ENCODE measurements around the gene TRPC5OS.

The TRPC5OS gene

GRCh38 chrX:111876646-111877045, 665 bp downstream of the TRPC5OS start:
- Mint-ChIP-seq H3K27me3 (no peaks in the 10 kb centered on the region), H3K4me3 (no peak overlapping the region), H3K4me1 (no peaks in the 10 kb centered on the region), H3K36me3 (no peaks in the 10 kb centered on the region), H3K27ac (no peak overlapping the region), H3K9me3 (no peaks in the 10 kb centered on the region)

- no peaks in the 10 kb centered on the region for H3K9me3 Mint-ChIP-seq
- H3K36me3 Mint-ChIP-seq = no peaks in the 10 kb centered on the region
- no peaks in the 10 kb centered on the region for H3K4me1 Mint-ChIP-seq
- H3K27me3 Mint-ChIP-seq = no peaks in the 10 kb centered on the region
- H3K4me3 Mint-ChIP-seq = no peak overlapping the region
- H3K27ac Mint-ChIP-seq = no peak overlapping the region
These were observed 1.7 kb downstream of the TRPC5OS start for GRCh38 chrX:111877681-111878080.

GRCh38 chrX:111880735-111881134, 4.8 kb downstream of the TRPC5OS start:
- H3K36me3 Mint-ChIP-seq = no peaks in the 10 kb centered on the region
- no peaks in the 10 kb centered on the region for H3K27me3 Mint-ChIP-seq
- no peak overlapping the region for H3K4me3 Mint-ChIP-seq
- H3K4me1 Mint-ChIP-seq = no peaks in the 10 kb centered on the region
- no peak overlapping the region for H3K27ac Mint-ChIP-seq
- H3K9me3 Mint-ChIP-seq = no peaks in the 10 kb centered on the region

- Mint-ChIP-seq H3K27me3 (no peaks in the 10 kb centered on the region), H3K27ac (no peak overlapping the region), H3K9me3 (no peaks in the 10 kb centered on the region), H3K4me3 (no peak overlapping the region), H3K4me1 (no peaks in the 10 kb centered on the region), H3K36me3 (no peaks in the 10 kb centered on the region)
These were observed 5.7 kb downstream of the TRPC5OS start for GRCh38 chrX:111881715-111882114.

- no peak overlapping the region for H3K4me3 Mint-ChIP-seq
- H3K4me1 Mint-ChIP-seq = no peaks in the 10 kb centered on the region
These were observed 10.7 kb downstream of the TRPC5OS start for GRCh38 chrX:111886678-111887077.

GRCh38 chrX:111888600-111888999, 12.6 kb downstream of the TRPC5OS start:
- Mint-ChIP-seq H3K27me3 (no peaks in the 10 kb centered on the region), H3K36me3 (no peaks in the 10 kb centered on the region), H3K4me3 (no peak overlapping the region), H3K27ac (no peak overlapping the region), H3K9me3 (no peaks in the 10 kb centered on the region), H3K4me1 (no peaks in the 10 kb centered on the region)

More at GRCh38 chrX:111886678-111887077, 10.7 kb downstream of the TRPC5OS start:
- Mint-ChIP-seq H3K9me3 (no peaks in the 10 kb centered on the region), H3K27ac (no peak overlapping the region), H3K27me3 (no peaks in the 10 kb centered on the region), H3K36me3 (no peaks in the 10 kb centered on the region)

GRCh38 chrX:111892375-111892774, 16.4 kb downstream of the TRPC5OS start:
- no peaks in the 10 kb centered on the region for H3K36me3 Mint-ChIP-seq
- H3K4me3 Mint-ChIP-seq = no peak overlapping the region
- no peaks in the 10 kb centered on the region for H3K27me3 Mint-ChIP-seq
- no peaks in the 10 kb centered on the region for H3K9me3 Mint-ChIP-seq
- no peaks in the 10 kb centered on the region for H3K4me1 Mint-ChIP-seq
- H3K27ac Mint-ChIP-seq = no peak overlapping the region

GRCh38 chrX:111896148-111896547, 20.2 kb downstream of the TRPC5OS start:
- H3K4me3 Mint-ChIP-seq = no peak overlapping the region
- H3K27me3 Mint-ChIP-seq = no peaks in the 10 kb centered on the region
- H3K4me1 Mint-ChIP-seq = no peaks in the 10 kb centered on the region
- H3K27ac Mint-ChIP-seq = no peak overlapping the region
- H3K9me3 Mint-ChIP-seq = no peaks in the 10 kb centered on the region
- H3K36me3 Mint-ChIP-seq = no peaks in the 10 kb centered on the region

GRCh38 chrX:111914398-111915090, 38.6 kb downstream of the TRPC5OS start:
- no peaks in the 10 kb centered on the region for H3K9me3 Mint-ChIP-seq
- no peaks in the 10 kb centered on the region for H3K4me1 Mint-ChIP-seq
- H3K36me3 Mint-ChIP-seq = no peaks in the 10 kb centered on the region
- H3K27ac Mint-ChIP-seq = no peak overlapping the region
- peaks cover 2% of the 10 kb centered on the region for H3K27me3 Mint-ChIP-seq
- H3K4me3 Mint-ChIP-seq = no peak overlapping the region

- peaks cover 2% of the 10 kb centered on the region for H3K27me3 Mint-ChIP-seq
- H3K36me3 Mint-ChIP-seq = no peaks in the 10 kb centered on the region
- H3K27ac Mint-ChIP-seq = no peak overlapping the region
- no peak overlapping the region for H3K4me3 Mint-ChIP-seq
- no peaks in the 10 kb centered on the region for H3K4me1 Mint-ChIP-seq
- no peaks in the 10 kb centered on the region for H3K9me3 Mint-ChIP-seq
These were observed 41.6 kb downstream of the TRPC5OS start for GRCh38 chrX:111917591-111917990.

- no peak overlapping the region for H3K4me3 Mint-ChIP-seq
- H3K27me3 Mint-ChIP-seq = no peaks in the 10 kb centered on the region
- H3K4me1 Mint-ChIP-seq = no peaks in the 10 kb centered on the region
- H3K27ac Mint-ChIP-seq = no peak overlapping the region
- no peaks in the 10 kb centered on the region for H3K36me3 Mint-ChIP-seq
- peaks cover 4% of the 10 kb centered on the region for H3K9me3 Mint-ChIP-seq
These were observed 52.5 kb downstream of the TRPC5OS start for GRCh38 chrX:111928456-111928855.
